SKM-1 treated with dmso at 0.1 percent for 144 hours (cell line): Measurements from ENCODE around the gene NR6A1.

ENCODE experiments used
- DNase-seq: peaks from one replicate; lab custom pipeline; 2025; ENCODE audit not compliant: unreplicated experiment; lab: John Stamatoyannopoulos, UW

The NR6A1 gene

DNA sequence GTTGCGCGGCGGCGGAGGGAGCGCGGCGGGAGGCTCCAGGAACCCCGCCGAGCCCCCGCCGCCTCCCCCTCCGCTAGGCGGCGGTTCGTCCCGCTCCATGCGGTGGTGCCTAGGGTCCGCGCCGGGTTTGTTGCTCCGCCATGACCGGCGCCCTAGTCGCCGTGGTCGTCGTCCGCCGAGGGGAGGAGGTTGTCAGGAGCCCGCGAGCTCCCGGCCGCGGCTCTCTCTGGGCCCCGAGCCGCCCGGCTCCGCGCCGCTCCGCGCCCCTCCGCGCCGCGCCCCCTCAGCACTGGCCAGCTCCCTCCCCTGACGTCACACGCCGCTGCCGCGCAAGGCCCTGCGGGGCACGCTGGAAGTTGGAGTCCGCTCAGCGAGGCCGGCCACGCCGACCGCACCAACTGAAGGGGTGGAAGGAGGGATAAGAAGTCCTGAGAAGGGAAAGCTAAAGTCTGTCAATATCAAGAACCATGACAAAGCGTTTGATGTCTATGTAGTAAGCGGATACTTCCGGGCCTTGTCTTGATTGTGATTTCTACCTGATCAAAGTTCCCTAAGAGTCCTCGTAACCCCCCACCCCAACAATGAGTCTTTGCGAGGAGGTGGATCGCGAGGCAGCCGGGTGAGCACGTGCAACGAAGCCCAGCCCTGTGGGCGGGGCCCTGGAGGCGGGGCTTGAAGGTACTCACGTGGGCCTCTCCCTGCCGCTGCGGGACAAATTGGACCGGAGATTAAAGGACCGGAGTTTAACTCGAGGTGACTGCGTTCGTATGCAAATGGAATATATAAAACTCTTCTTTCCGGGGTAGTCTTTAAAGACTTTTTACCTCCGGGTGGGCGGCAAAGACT, at the start of gene NR6A1:
NR6A1 (minus strand) TSS at position 291 of the 846 bp plus-strand sequence.
- peak; percentile 93 for DNase-seq

DNA sequence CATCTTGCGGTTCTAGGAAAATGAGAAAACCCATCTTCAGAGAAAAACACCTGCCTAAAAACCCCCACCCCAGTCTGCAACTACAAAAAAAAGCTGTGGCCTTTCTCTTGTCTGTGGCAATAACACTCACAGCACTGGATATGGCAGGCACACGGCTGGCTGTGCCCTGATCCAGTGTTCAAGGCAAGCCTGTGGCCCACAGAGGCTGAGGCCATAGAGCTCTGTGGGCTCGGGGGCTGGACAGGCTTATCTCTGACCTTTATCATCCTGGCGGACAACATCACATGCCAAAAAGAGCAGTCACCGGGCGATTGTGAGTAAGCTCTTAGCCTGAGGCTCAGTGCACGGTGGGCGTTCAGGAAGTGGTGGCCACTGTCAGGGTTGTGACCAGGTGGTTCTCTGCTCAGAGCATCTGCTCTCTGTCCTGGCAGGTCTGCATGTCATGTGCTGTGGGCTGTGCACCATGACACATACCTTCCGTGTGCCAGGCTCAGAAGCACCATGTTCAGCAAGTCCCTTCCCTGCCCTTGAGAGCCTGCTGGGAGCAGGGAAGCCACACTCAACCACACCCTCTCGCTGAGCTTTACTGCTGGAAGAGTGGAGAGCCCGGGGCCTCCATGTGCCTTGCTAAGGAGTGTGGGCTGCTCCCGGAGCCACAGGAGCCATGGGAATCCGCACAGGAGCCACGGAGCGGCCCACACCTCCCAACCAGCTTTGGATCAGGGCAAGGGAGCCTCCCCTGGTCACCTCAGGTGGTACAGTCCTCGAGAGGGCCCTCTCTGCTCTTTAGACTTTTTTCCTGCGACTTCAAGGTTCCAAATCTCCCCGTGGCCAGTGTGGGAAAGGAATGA, 47.5 kb upstream of the NR6A1 start:
- DNase-seq: peak; percentile 47

DNA sequence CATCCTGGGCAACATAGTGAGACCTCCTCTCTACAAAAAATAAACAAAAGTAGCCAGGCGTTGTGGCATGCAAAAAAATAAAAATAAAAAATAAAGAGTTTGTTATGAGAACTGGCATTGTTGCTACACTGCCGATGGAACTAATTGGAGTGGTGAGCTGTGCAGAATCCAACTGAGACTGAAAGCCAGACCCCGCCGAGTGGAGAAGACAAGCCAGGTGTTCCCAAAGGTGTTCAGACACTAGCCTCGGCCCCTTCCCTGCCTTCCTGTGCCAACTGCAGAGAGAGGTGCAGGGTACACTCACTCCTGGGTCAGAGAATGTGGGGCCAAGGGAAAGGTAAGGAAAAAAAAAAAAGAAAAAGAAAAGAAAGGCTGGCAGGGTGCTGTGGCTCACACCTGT, 44.5 kb upstream of the NR6A1 start:
- no peak for DNase-seq

DNA sequence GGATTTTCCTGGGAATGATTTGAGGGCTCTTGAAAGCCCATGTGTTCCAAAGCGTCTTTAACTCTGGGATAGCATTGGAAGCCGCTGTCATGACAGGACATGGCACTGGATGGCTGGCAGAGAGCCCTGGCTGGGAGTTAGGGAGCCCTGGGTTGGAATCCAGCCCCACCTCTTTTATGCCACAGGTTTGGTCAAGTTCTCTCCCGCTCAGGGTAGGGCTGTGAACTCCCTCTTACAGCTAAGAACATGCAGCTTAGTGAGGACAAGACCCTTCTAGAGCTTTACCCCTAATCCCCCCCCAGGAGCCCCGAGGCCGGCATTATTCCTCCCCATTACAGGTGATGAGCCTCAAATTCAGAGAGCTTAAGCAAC, 43.0 kb upstream of the NR6A1 start:
- DNase-seq: no peak

DNA sequence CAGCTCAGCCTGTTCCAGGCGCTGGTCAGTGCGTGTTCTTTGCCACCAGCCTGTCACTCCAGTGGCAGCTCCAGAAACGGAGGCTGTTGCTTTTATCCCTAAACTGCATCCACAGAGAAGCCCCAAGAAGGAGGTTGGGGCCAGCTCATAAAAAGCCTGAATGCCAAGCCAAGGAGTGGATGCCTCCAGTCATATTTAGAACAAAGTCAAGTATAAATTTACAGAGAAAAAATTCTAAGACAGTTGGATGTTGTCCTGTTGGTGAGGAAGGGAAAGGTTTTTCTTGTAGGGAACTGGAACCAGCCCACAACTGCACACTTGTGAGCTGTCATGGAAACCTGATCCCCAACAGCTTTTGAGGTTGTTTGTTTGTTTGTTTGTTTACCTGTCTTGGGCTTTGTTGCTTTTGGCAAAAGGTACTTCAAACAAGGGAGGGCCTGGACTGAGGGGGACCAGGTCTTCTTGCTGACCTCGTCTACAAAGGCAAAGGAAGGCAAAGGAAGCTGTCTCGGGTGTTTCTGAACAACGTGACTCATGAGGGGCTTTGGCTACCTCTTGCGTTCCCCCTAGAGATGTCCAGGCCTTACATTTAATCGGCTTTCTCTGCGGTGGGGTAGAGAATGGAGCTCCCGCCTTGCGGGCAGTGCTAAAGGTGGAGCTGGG, 42.5 kb upstream of the NR6A1 start:
- no peak for DNase-seq

DNA sequence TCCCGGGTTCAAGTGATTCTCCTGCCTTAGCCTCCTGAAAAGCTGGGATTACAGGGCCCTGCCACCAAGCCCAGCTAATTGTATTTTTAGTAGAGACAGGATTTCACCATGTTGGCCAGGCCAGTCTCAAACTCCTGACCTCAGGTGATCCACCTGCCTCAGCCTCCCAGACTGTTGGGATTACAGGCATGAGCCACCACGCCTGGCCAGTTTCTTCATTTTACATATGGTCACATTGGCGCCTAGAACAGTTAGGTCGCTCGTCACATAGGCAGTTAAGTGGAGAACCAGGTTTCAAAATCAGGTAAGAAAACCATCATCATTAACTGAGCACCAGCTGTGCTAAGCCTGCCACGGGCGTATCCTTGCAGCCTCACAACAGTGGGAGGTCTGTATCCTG, 41.9 kb upstream of the NR6A1 start:
- DNase-seq: no peak

DNA sequence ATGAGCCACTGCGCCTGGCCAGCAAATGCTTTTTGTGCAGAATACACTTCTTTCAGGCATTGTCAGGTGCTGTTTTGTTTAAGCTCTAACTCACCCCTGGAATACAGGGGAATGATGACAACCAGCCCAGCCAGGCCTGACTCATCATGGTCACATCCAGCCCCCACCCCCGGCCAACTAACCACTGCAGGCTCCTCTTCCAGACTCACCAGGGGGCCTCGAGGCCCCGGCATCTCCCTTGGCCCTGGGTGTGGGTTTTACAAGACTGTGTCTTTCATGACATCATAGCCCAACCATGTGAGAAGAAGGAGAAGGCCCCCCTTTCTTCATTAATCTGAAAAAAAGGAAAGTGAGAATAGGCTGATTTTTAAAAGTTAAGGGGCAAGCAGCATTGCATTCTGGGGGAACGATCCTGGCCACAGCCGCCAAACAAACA, 41.3 kb upstream of the NR6A1 start:
- no peak for DNase-seq

DNA sequence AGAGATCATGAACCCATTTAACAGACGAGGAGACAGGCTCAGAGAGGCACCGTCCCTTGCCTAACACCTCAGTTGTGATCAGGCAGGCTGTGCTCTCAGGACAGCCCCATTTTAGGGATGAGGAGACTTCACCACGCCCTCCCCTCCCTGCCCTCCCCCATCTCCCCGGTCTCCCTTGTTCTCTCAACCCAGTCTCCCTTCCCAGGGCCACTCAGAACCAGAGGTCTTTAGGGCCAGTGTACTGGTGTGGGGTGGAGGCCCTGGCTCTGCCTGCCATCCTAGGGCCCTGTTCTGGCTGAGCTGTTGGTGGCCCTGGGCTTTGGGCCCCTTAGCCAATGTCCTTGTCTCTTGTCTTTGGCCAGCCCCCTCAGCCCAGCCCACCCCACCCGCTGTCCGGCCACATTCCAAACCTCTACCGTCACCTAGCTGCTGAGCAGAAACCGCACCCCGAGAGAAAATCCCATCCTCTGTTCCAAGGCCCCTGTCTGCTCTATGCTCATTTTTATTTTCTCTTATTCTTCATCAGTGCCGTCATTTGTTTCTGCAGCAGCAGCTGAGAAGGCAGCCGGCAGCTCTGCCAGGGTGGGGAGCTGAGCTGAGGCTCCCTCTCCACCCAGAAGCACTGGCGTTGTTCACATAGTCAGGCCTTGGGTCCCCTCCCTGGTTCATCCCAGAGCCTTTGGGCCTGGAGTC, 39.7 kb upstream of the NR6A1 start:
- DNase-seq: no peak

DNA sequence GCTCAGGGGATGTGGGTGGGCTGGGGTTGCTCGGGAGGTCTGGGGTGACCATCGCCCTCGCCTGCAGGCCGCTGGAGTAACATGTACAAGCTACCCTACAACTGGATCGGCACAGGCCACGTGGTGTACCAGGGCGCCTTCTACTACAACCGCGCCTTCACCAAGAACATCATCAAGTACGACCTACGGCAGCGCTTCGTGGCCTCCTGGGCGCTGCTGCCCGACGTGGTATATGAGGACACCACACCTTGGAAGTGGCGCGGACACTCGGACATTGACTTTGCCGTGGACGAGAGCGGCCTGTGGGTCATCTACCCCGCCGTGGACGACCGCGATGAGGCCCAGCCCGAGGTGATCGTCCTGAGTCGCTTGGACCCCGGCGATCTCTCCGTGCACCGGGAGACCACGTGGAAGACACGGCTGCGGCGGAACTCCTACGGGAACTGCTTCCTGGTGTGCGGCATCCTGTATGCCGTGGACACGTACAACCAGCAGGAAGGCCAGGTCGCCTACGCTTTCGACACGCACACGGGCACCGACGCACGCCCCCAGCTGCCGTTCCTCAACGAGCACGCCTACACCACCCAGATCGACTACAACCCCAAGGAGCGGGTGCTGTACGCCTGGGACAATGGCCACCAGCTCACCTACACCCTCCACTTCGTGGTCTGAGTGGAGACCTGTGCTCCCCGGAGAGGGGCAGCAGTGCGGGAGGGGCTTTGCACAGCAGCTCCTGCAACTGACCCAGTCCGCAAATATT, 38.8 kb upstream of the NR6A1 start:
- DNase-seq: no peak

DNA sequence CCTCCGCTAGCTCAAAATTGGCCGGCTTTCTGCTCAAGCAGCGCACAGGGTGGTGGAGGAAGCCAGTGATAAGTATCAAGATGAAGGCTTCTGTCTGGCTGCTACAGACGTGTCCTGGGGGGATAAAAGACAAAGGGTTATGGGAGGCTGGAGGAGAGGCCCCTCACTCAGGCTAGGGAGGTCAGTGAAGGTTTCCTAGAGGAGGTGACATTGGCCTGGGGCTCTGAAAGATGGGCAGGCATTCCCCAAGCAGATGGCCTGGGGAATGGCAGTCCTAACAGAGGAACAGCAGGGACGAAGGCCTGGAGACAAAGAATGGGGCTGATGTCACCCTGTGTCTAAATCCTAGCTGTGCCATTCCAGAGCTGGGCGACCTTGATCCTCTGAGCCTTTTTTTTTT, 38.1 kb upstream of the NR6A1 start:
- no peak for DNase-seq

DNA sequence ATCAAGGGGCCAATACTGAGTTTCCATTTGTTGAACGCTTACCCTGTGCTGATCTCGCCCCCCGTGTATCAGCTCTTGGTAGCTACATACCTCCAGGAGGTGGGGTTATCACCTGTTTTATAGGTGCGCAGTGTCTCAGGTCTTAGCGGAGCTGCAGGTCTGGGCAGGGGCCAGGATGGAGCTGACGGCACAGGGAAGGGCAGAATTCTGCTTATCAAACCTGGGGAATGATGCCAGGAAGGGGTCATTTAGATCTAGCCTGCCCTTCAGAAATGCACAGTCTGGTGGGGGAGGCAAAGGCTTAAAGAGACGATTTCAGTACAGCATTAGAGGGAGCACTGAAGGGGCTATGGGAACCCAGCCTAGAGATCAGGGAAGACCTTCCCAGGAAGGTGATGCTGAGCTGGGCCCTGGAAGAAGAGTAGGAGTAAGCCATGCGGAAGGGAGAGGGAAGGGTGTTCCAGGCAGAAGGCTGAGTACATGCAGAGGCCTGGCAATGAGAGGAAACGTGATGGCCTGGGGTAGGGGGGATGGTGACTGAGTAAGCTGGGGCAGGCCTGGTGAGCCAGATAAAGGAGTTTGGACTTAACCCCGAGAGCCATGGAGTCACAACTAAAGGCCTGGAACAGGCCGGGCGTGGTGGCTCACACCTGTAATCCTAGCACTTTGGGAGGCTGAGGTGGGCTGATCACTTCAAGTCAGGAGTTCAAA, 37.3 kb upstream of the NR6A1 start:
- no peak for DNase-seq

DNA sequence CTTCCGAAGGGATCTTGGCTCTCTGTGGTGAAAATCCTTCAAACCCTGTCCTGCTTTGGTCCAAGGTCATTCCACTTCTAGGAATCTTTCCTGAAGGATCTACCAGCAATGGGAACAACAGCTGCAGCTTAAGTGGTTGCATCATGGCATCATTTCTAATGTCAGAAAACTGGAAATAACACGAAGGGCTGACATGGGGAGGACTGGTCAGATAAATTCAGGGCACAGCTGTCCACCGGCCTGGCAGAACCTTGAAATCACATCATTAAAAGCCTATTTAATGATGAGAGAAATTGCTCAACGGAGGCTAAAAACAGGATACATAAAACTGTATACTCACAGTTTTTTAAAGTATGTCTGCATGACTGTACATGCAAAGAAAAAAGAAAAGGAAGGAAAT, 34.1 kb upstream of the NR6A1 start:
- no peak for DNase-seq

DNA sequence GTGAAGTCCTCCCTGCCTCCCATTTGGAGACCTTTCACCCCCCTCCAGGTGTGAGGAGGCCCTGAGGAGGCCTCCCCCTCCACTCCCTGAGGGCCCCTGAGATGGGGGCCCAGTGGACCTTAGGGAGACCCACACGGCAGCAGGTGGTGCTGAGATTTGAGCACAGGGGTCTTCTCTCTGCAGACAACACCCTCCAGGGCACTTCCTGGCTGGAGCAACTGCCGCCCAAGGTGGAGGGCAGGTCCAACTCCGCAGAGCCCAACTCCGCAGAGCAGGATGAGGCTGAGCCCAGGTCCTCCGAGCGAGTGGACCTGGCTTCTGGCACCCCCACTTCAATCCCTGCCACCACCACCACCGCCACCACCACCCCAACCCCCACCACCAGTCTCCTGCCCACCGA, 32.8 kb upstream of the NR6A1 start:
- no peak for DNase-seq

DNA sequence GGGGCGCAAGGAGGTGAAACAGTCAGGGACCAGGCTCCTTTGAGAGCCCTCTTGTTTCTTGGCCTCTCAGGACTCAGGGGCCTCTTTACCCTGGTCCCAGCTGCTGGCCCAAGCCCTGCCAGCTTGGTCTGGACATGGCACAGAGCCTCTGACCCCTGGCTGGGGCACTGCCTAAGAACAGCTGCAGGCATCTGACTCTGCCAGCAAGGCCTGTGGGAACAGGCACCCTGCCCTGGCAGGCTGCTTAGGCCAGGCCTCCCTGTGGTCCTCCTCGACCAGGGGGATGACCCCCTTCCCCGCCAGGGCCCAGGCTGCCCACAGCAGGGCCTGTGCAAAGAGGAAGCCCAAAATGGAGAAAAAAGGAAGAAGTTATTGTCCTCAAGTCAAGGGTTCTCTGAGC, 31.3 kb upstream of the NR6A1 start:
- DNase-seq: no peak

DNA sequence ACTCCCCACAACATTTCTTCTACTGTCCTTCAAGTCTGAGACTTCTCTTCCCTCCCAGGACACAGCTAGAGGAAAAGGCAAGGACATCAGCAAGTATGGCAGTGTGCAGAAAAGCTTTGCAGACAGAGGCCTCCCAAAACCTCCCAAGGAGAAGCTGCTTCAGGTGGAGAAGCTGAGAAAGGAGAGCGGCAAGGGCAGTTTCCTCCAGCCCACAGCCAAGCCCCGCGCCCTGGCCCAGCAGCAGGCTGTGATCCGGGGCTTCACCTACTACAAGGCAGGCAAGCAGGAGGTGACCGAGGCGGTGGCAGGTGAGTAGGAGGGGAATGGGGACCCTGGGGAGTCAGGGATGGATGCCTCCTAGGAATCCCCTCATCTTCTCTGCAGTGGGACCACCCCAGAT, 30.2 kb upstream of the NR6A1 start:
- no peak for DNase-seq

DNA sequence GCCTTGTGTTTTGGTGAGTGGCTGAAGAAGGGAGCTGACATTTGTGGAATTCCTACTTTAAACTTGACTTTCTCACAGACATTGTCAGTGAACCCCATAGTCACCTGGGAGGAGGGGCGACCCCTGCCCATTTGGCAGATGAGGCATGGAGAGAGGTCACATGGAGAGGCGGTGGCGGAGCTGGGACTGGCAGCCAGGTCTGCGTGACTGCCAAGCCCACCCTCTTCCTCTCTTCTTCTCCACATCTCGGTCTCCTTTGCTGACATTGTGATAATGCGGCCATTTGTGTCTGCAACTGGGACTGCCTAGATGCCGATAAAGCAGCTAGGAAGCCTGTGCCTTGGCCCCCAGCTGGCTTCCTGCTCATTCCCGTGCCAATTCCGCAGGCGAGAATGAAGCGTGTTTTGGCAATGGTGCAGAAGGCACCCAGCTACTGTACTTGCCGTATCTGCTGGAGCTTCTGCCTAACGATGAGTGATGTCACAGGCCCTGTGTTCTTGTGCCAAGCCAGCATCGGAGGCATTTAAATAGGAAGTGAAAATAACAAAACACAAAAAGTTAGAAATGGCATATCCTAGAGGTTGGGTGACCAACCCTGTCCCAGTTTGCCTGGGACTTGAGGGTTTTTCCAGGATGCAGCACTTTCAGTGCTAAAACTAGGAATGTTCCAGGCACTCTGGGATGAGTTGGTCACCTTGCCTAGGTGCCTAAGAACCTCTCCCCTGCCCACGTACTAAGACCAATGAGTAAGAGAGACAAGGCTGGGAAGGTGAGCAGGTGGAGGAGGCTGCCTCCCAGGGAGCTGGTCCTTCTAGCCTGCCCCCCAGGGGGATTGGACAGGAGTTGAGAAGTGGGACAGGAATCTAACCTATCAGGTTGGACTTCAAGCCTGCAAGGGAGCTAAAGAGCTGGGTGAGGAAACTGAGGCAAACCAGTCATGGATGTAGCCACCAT, 29.5 kb upstream of the NR6A1 start:
- no peak for DNase-seq

DNA sequence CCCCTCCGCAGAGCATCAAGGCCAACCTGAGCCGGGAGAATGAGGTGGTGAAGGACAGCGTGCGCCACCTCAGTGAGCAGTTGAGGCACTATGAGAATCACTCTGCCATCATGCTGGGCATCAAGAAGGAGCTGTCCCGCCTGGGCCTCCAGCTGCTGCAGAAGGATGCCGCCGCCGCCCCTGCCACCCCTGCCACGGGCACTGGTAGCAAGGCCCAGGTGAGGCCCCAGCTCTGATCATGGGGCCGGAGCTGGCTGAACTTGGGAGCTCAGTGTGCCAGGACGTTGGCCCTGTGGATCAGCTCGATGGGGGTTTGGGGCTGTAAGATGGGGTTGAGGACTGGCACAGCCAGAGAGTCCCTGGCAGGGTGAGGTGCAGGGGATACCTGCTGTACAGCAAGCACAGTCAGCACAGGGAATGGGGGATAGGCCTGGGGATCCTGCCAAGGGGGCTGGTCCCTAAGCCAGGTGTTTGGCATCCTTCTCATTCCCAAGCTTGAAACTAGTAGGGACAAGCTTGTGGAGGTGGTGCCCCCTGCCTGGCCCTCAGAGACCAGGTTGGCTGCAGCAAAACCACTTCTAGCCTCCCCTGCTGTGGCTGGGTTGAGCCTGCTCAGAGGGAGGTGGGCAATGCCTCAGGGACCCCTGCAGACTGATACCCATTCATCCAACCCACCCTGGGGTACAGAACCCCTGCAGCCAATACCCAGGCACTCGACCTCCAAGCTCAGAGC, 28.3 kb upstream of the NR6A1 start:
- DNase-seq: no peak
